K562 (cell line): Measurements from ENCODE around the gene CCDC106. TPM values are rescaled to one million over a fixed set of nuclear protein-coding genes. Genes with fewer than 3 reads are reported as not detected.
A peak's percentile ranks its signal among the peaks of the same experiment; 100 is the strongest.

Experiments used
- ATAC-seq: fragments of 200-7000 bp; cut with Tn5 transposase; 3 replicates; pipeline ENCODE4 v1.9.1; 2020; ENCODE audit warnings: moderate library complexity
- BruUV-seq: library from RNA; stranded (reverse); fragments of 400-500 nt; replicated peaks from 2 replicates; lab custom pipeline; 2021; lab: Mats Ljungman, UMichigan
- CTCF ChIA-PET: fragments of 300-600 bp; formaldehyde crosslinking; extraction: SDS; loops from one replicate; lab custom pipeline; 2021; ENCODE audit warnings: low intra/inter-chr PET ratio; lab: Yijun Ruan, JAX
- POLR2A ChIA-PET: fragments of 300-600, 350-650 bp; sonication (Branson Sonifier 250); formaldehyde crosslinking; extraction: SDS; loops from one replicate; lab custom pipeline; 2021; ENCODE audit warnings: antibody characterized with exemption, inconsistent platforms; lab: Yijun Ruan, JAX
- DNase-seq, 4 experiments: peaks; one replicate each; pipeline versions ENCODE4 v3.0.0 to v3.0.0-alpha.2; 2011 to 2018; ENCODE audit warnings: low spot score in 3 of 4, mixed read lengths in 3 of 4; ENCODE audit errors: extremely low read depth in 1 of 4
- FAIRE-seq: peaks from 2 replicates; lab custom pipeline; 2011; peaks lifted over from hg19 to GRCh38; lab: Jason Lieb, UNC
- H2AFZ ChIP-seq: 2 replicates; pipeline ENCODE4 v1.6.0; 2011; ENCODE audit warnings: low read depth, low read length, control low read depth, inconsistent platforms
- H3K27ac ChIP-seq: fragments of 200-600 bp; 3 replicates; pipeline ENCODE4 v1.8.0; 2011; ENCODE audit warnings: low read depth, mild to moderate bottlenecking, control low read depth, inconsistent platforms, low read length, moderate library complexity, mixed read lengths; ENCODE audit errors: extremely low read depth
- H3K27me3 ChIP-seq, 2 experiments: fragments of 300-600 bp in 1 of 2; 2 replicates in 1 of 2; 3 replicates in 1 of 2; pipeline versions ENCODE4 v1.6.0 to v1.8.0; 2011; ENCODE audit warnings: inconsistent platforms in 2 of 2, low read length in 2 of 2, mild to moderate bottlenecking in 1 of 2, mixed read lengths in 1 of 2, moderate library complexity in 1 of 2; ENCODE audit not compliant: control insufficient read depth in 2 of 2, insufficient read depth in 2 of 2
- H3K36me3 ChIP-seq: fragments of 300-600 bp; 3 replicates; pipeline ENCODE4 v1.8.0; 2011; ENCODE audit warnings: mild to moderate bottlenecking, low read length, inconsistent platforms; ENCODE audit not compliant: control insufficient read depth, insufficient read depth
- H3K4me1 ChIP-seq, 2 experiments: fragments of 200-600 bp in 1 of 2; replicated peaks in 1 of 2; 2 replicates in 1 of 2; 3 replicates in 1 of 2; pipeline versions ENCODE4 v1.5.1 to v1.8.0; 2011; ENCODE audit warnings: inconsistent platforms in 2 of 2, low read length in 2 of 2, mild to moderate bottlenecking in 1 of 2, mixed read lengths in 1 of 2, moderate library complexity in 1 of 2; ENCODE audit not compliant: control insufficient read depth in 2 of 2, insufficient read depth in 2 of 2
- H3K4me2 ChIP-seq: 2 replicates; pipeline ENCODE4 v1.6.1; 2011; ENCODE audit warnings: low read length, control low read depth, inconsistent platforms, mixed read lengths; ENCODE audit not compliant: insufficient read depth
- H3K4me3 ChIP-seq: fragments of 200-600 bp; sonication (generic), shearing (Covaris generic); 2 replicates; pipeline ENCODE4 v1.5.1; 2016; ENCODE audit warnings: control low read depth, inconsistent platforms
- H3K79me2 ChIP-seq: fragments of 200-600 bp; 3 replicates; pipeline ENCODE4 v1.8.0; 2011; ENCODE audit warnings: low read length, inconsistent platforms; ENCODE audit not compliant: control insufficient read depth, insufficient read depth
- H3K9ac ChIP-seq, 2 experiments: 2 replicates each; pipeline versions ENCODE4 v1.6.0 to v1.6.1; 2011; ENCODE audit warnings: low read depth in 2 of 2, low read length in 2 of 2, control low read depth in 1 of 2, inconsistent platforms in 1 of 2, mild to moderate bottlenecking in 1 of 2, mixed read lengths in 1 of 2; ENCODE audit not compliant: insufficient read depth in 1 of 2
- H3K9me1 ChIP-seq: one replicate; pipeline ENCODE4 v1.6.0; 2011; ENCODE audit warnings: inconsistent platforms, mild to moderate bottlenecking, low read length, moderate library complexity; ENCODE audit not compliant: control insufficient read depth, insufficient read depth
- H3K9me3 ChIP-seq: replicated peaks from 2 replicates; pipeline ENCODE4 v1.5.1; 2011; ENCODE audit warnings: low read depth, low read length, inconsistent platforms; ENCODE audit not compliant: control insufficient read depth, insufficient read depth
- H4K20me1 ChIP-seq: replicated peaks from 2 replicates; pipeline ENCODE4 v1.6.1; 2011; ENCODE audit warnings: low read length, inconsistent platforms, mixed read lengths; ENCODE audit not compliant: control insufficient read depth, insufficient read depth
- NFE2 ChIP-seq: IDR thresholded peaks from 2 replicates; pipeline ENCODE4 v1.6.1; 2014; ENCODE audit warnings: antibody characterized with exemption, low read depth
- PHF20 ChIP-seq: fragments of 450-650 bp; IDR thresholded peaks from 2 replicates; pipeline ENCODE4 v1.6.1; 2018; ENCODE audit not compliant: partially characterized antibody
- POLR2A ChIP-seq: fragments of 450-650 bp; conservative IDR thresholded peaks from 2 replicates; pipeline ENCODE4 v1.6.1; 2016
- SAFB ChIP-seq: fragments of 200-400 bp; formaldehyde crosslinking; IDR thresholded peaks from 2 replicates; pipeline ENCODE4 v1.6.1; 2017; ENCODE audit warnings: low read depth, low read length, borderline replicate concordance
- TCF15 ChIP-seq: fragments of 250-450 bp; sonication (Bioruptor Pico); IDR thresholded peaks from 2 replicates; pipeline ENCODE4 v1.8.0; 2022; ENCODE audit warnings: moderate library complexity, mild to moderate bottlenecking, inconsistent platforms
- THAP7 ChIP-seq: fragments of 250-450 bp; sonication (Bioruptor Pico); IDR thresholded peaks from 2 replicates; pipeline ENCODE4 v1.5.0; 2021
- ZNF354B ChIP-seq: fragments of 250-450 bp; sonication (Bioruptor Pico); IDR thresholded peaks from 2 replicates; pipeline ENCODE4 v1.4.0; 2020
- WGBS: fragments of 100-300 bp; shearing (Covaris generic); methylation state at CpG from one replicate; pipeline ENCODE4 v1.1.6; 2016; ENCODE audit warnings: low coverage, mixed read lengths; ENCODE audit not compliant: insufficient coverage; ENCODE audit errors: missing lambda C conversion rate; 5-methylcytosine and 5-hydroxymethylcytosine counted together
- in situ Hi-C: fragments of 300-500 bp; cut with MboI; formaldehyde crosslinking; loops from 4 replicates; pipeline ENCODE4 v1.15.0; 2018; ENCODE audit warnings: inconsistent platforms, mixed read lengths
- intact Hi-C: fragments of 100-400 bp; cut with micrococcal nuclease; formaldehyde crosslinking; loops from 2 replicates; pipeline ENCODE4 v1.14.2; 2022
- polyA plus RNA-seq, 8 experiments: library from polyadenylated mRNA; depleted of rRNA in 4 of 8; stranded (reverse) in 5 of 8; unstranded in 3 of 8; fragments of >200 nt; fragmentation: Nextera tagmentation in 2 of 8; fragmentation: Illumina TruSeq in 1 of 8; extraction: Ambion mirVana in 2 of 8; extraction: Trizol in 1 of 8; gene quantifications; 2 replicates each; pipeline versions ENCODE4 v1.2.1 to v1.2.3, GENCODE V29; 2011 to 2014; ENCODE audit warnings: inconsistent platforms in 1 of 8, missing spikeins in 1 of 8
- total RNA-seq, 7 experiments: library from RNA; depleted of rRNA in 6 of 7; stranded (reverse); fragments of >200 nt in 6 of 7; fragmentation: Illumina TruSeq in 2 of 7; extraction: Trizol in 2 of 7; gene quantifications; 2 replicates each; pipeline versions ENCODE4 v1.2.1 to v1.2.3, GENCODE V29; 2011 to 2021; ENCODE audit warnings: low replicate concordance in 1 of 7

Gene CCDC106
- total and polyA plus RNA-seq, 9 of the 15 experiments (the other 6 are each of a cell fraction or from before 2014, with no cell fraction given) = 0.10 to 27.5 (median 15.0) TPM; not detected in 1

GRCh38 chr19:55668603-55669348 is 20.8 kb downstream of the CCDC106 start:
- peaks cover 5% of the 10 kb centered on the region for H3K9me1 ChIP-seq
- H3K4me1 ChIP-seq = peaks cover 22 to 36% of the 10 kb centered on the region in 2 experiments
- no TSS peak for BruUV-seq
- no peak overlapping the region for H3K9ac ChIP-seq
- peaks cover 95% of the 10 kb centered on the region for H3K36me3 ChIP-seq
- H3K4me3 ChIP-seq = no peak overlapping the region
- H4K20me1 ChIP-seq = peaks cover 61% of the 10 kb centered on the region
- peaks cover 85% of the 10 kb centered on the region for H3K79me2 ChIP-seq
- ChIA-PET CTCF (no interaction called here), POLR2A (interaction anchor here (0.6 to 3.3 kb wide), 4 partner anchors 11 to 15 kb away, joined by 3 to 21 read pairs (median 8); partner anchors contain the start of gene U2AF2)
- no peak for ATAC-seq
- no peak for FAIRE-seq
- no peaks in the 10 kb centered on the region for H3K9me3 ChIP-seq
- intact Hi-C loops = no loop called here
- H3K27me3 ChIP-seq = no peaks in the 10 kb centered on the region
- no peak overlapping the region for H3K27ac ChIP-seq
- H3K4me2 ChIP-seq = no peak overlapping the region
- H2AFZ ChIP-seq = no peak overlapping the region
- TF ChIP-seq SAFB (no peak), ZNF354B (CRISPR knock-in tag) (no peak), NFE2 (no peak), PHF20 (no peak), THAP7 (CRISPR knock-in tag) (no peak), TCF15 (CRISPR knock-in tag) (no peak), POLR2A (no peak)
- TF ChIP-seq, all 486 proteins: peak for 0
- WGBS = 90% methylated on average over 11 of the region's 30 CpGs
- in situ Hi-C loops = no loop called here
- DNase-seq = peak in 1 of 4 experiments; percentile 16
